HCT116 (cell line): ENCODE data around the gene CDH7. TPM values are rescaled to one million over a fixed set of nuclear protein-coding genes. Genes with fewer than 3 reads are reported as not detected.

ENCODE experiments used
- ATAC-seq: fragments of 200-7000 bp; cut with Tn5 transposase; 2 replicates; pipeline ENCODE4 v1.9.1; 2020; ENCODE audit warnings: mild to moderate bottlenecking, moderate library complexity
- BruUV-seq: library from RNA; stranded (reverse); fragments of 400-500 nt; replicated peaks from 2 replicates; lab custom pipeline; 2021; lab: Mats Ljungman, UMichigan
- CTCF ChIA-PET: fragments of 300-600 bp; sonication (Branson Sonifier 250); formaldehyde crosslinking; loops from one replicate; lab custom pipeline; 2021; ENCODE audit warnings: antibody characterized with exemption; lab: Charles Lee
- POLR2A ChIA-PET: fragments of 300-600, 350-600 bp; sonication (Branson Sonifier 250); formaldehyde crosslinking; loops from one replicate; lab custom pipeline; 2021; ENCODE audit warnings: antibody characterized with exemption; lab: Charles Lee
- RAD21 ChIA-PET, 2 experiments: fragments of 300-600 bp; sonication (Branson Sonifier 250); formaldehyde crosslinking; loops; one replicate each; lab custom pipeline; 2023; ENCODE audit warnings: low total read pairs in 2 of 2; ENCODE audit not compliant: uncharacterized antibody in 2 of 2, unreplicated experiment in 2 of 2, low non-redundant PET in 1 of 2; lab: Charles Lee
- DNase-seq: peaks from one replicate; pipeline ENCODE4 v3.0.0-alpha.2; 2010; ENCODE audit warnings: low read depth, low spot score
- H2AFZ ChIP-seq: fragments of 200-600 bp; shearing (Covaris generic), sonication (generic); 2 replicates; pipeline ENCODE4 v1.6.1; 2017; ENCODE audit warnings: low read depth, mixed run types, mixed read lengths, antibody characterized with exemption, low read length; ENCODE audit not compliant: poor library complexity, severe bottlenecking
- H3K27ac ChIP-seq: 2 replicates; pipeline ENCODE4 v1.5.1; 2012; ENCODE audit warnings: low read depth, low read length
- H3K27me3 ChIP-seq: fragments of 200-600 bp; sonication (generic); 2 replicates; pipeline ENCODE4 v1.6.1; 2016; ENCODE audit warnings: mixed run types, low read length, mixed read lengths; ENCODE audit not compliant: insufficient read depth
- H3K36me3 ChIP-seq, 2 experiments: fragments of 200-500 bp in 1 of 2; fragments of 200-600 bp in 1 of 2; sonication (Bioruptor generic) in 1 of 2; sonication (generic) in 1 of 2; 2 replicates each; pipeline versions ENCODE4 v1.5.1 to v1.6.1; 2014 to 2016; ENCODE audit warnings: low read length in 2 of 2, inconsistent platforms in 1 of 2, mixed read lengths in 1 of 2, mixed run types in 1 of 2; ENCODE audit not compliant: insufficient read depth in 2 of 2, control insufficient read depth in 1 of 2
- H3K4me1 ChIP-seq, 2 experiments: fragments of 200-600 bp in 1 of 2; sonication (generic) in 1 of 2; 2 replicates each; pipeline versions ENCODE4 v1.5.1 to v1.6.1; 2012 to 2017; ENCODE audit warnings: low read length in 2 of 2, inconsistent platforms in 1 of 2, mild to moderate bottlenecking in 1 of 2, mixed read lengths in 1 of 2, mixed run types in 1 of 2, moderate library complexity in 1 of 2; ENCODE audit not compliant: insufficient read depth in 2 of 2, control insufficient read depth in 1 of 2
- H3K4me2 ChIP-seq: fragments of 200-600 bp; sonication (generic); 2 replicates; pipeline ENCODE4 v1.6.1; 2017; ENCODE audit warnings: mixed run types, low read length, mixed read lengths
- H3K4me3 ChIP-seq, 2 experiments: fragments of 200-600 bp in 1 of 2; sonication (generic) in 1 of 2; replicated peaks in 1 of 2; 2 replicates each; pipeline ENCODE4 v1.5.1; 2011 to 2016; ENCODE audit warnings: low read length in 2 of 2, control low read depth in 1 of 2, low read depth in 1 of 2, mild to moderate bottlenecking in 1 of 2, mixed read lengths in 1 of 2, mixed run types in 1 of 2
- H3K79me2 ChIP-seq: fragments of 200-600 bp; sonication (generic); 2 replicates; pipeline ENCODE4 v1.6.1; 2017; ENCODE audit warnings: mild to moderate bottlenecking, mixed run types, low read length, moderate library complexity, mixed read lengths; ENCODE audit not compliant: insufficient read depth
- H3K9ac ChIP-seq: fragments of 200-600 bp; sonication (generic); 2 replicates; pipeline ENCODE4 v1.6.1; 2016; ENCODE audit warnings: low read length, mixed read lengths
- H3K9me2 ChIP-seq: fragments of 200-600 bp; sonication (generic), shearing (Covaris generic); 2 replicates; pipeline ENCODE4 v1.6.1; 2017; ENCODE audit warnings: mixed run types, mild to moderate bottlenecking, moderate library complexity; ENCODE audit not compliant: insufficient read depth
- H3K9me3 ChIP-seq, 2 experiments: fragments of 200-500 bp in 1 of 2; fragments of 200-600 bp in 1 of 2; sonication (Bioruptor generic) in 1 of 2; sonication (generic) in 1 of 2; 2 replicates each; pipeline ENCODE4 v1.6.1; 2014 to 2017; ENCODE audit warnings: low read length in 2 of 2, mixed read lengths in 2 of 2, inconsistent platforms in 1 of 2, low read depth in 1 of 2, mild to moderate bottlenecking in 1 of 2, mixed run types in 1 of 2, moderate library complexity in 1 of 2; ENCODE audit not compliant: control insufficient read depth in 1 of 2, insufficient read depth in 1 of 2
- H4K20me1 ChIP-seq: fragments of 200-600 bp; sonication (generic), shearing (Covaris generic); 2 replicates; pipeline ENCODE4 v1.6.1; 2017; ENCODE audit warnings: mixed run types, mild to moderate bottlenecking, moderate library complexity; ENCODE audit not compliant: insufficient read depth
- CBX3 ChIP-seq: IDR thresholded peaks from 2 replicates; pipeline ENCODE4 v1.6.1; 2012; ENCODE audit warnings: low read depth
- CEBPB ChIP-seq: IDR thresholded peaks from 2 replicates; pipeline ENCODE4 v1.6.1; 2012; ENCODE audit warnings: low read depth
- EGR1 ChIP-seq: IDR thresholded peaks from 2 replicates; pipeline ENCODE4 v1.6.1; 2012; ENCODE audit warnings: low read depth
- EZH2 ChIP-seq: fragments of 200-600 bp; sonication (generic); IDR thresholded peaks from 2 replicates; pipeline ENCODE4 v1.6.1; 2017; ENCODE audit warnings: antibody characterized with exemption, mixed run types
- EZH2phosphoT487 ChIP-seq: fragments of 200-600 bp; IDR thresholded peaks from 2 replicates; pipeline ENCODE4 v1.6.1; 2018; ENCODE audit warnings: antibody characterized with exemption, borderline replicate concordance
- POLR2A ChIP-seq: IDR thresholded peaks from 2 replicates; pipeline ENCODE4 v1.7.0; 2011; ENCODE audit warnings: borderline replicate concordance; ENCODE audit not compliant: insufficient read depth, insufficient read length; ENCODE audit errors: extremely low read depth
- RAD21 ChIP-seq: IDR thresholded peaks from 2 replicates; pipeline ENCODE4 v1.6.1; 2012; ENCODE audit warnings: low read depth, mild to moderate bottlenecking
- SIN3A ChIP-seq: IDR thresholded peaks from 2 replicates; pipeline ENCODE4 v1.6.1; 2012; ENCODE audit warnings: low read depth
- SP1 ChIP-seq: IDR thresholded peaks from 2 replicates; pipeline ENCODE4 v1.6.1; 2012; ENCODE audit warnings: low read depth
- SRF ChIP-seq: IDR thresholded peaks from 2 replicates; pipeline ENCODE4 v1.6.1; 2012; ENCODE audit warnings: low read depth
- TCF7L2 ChIP-seq: IDR thresholded peaks from 2 replicates; pipeline ENCODE4 v1.7.0; 2011; ENCODE audit warnings: borderline replicate concordance, inconsistent platforms; ENCODE audit not compliant: insufficient read depth, insufficient read length; ENCODE audit errors: extremely low read depth
- YY1 ChIP-seq: IDR thresholded peaks from 2 replicates; pipeline ENCODE4 v1.6.1; 2011; ENCODE audit warnings: low read length, low read depth, moderate library complexity, mild to moderate bottlenecking; ENCODE audit not compliant: insufficient replicate concordance; ENCODE audit errors: extremely low read depth
- ZFX ChIP-seq: fragments of 450-650 bp; IDR thresholded peaks from 2 replicates; pipeline ENCODE4 v1.6.1; 2017
- ZNF274 ChIP-seq: fragments of 200-500 bp; sonication (Bioruptor generic); IDR thresholded peaks from 2 replicates; pipeline ENCODE4 v1.6.1; 2014; ENCODE audit warnings: mild to moderate bottlenecking, low read depth, low read length, inconsistent platforms
- intact Hi-C: fragments of 100-400 bp; cut with micrococcal nuclease; formaldehyde crosslinking; loops from 2 replicates; pipeline ENCODE4 v1.10.0; 2022
- total RNA-seq: library from RNA; stranded (reverse); gene quantifications from one replicate; pipeline ENCODE4 v1.2.1, GENCODE V29; 2021; ENCODE audit not compliant: unreplicated experiment
- TF ChIP-seq, protein P1 (sequence below): IDR thresholded peaks from 2 replicates; pipeline ENCODE4 v1.6.1; 2011; ENCODE audit warnings: mild to moderate bottlenecking, low read length, moderate library complexity; ENCODE audit not compliant: insufficient replicate concordance; ENCODE audit errors: extremely low read depth
- TF ChIP-seq, protein P2 (sequence below): IDR thresholded peaks from 2 replicates; pipeline ENCODE4 v1.6.1; 2012
- TF ChIP-seq, protein P3 (sequence below): IDR thresholded peaks from 2 replicates; pipeline ENCODE4 v1.6.1; 2012; ENCODE audit warnings: low read depth
- TF ChIP-seq, protein P4 (sequence below), 3 experiments: fragments of 200-600 bp in 1 of 3; sonication (generic) in 1 of 3; IDR thresholded peaks in 2 of 3; conservative IDR thresholded peaks in 1 of 3; 2 replicates each; pipeline ENCODE4 v1.5.1; 2012 to 2017; ENCODE audit warnings: low read depth in 2 of 3, low read length in 2 of 3, antibody characterized with exemption in 1 of 3, borderline replicate concordance in 1 of 3, control low read depth in 1 of 3, mild to moderate bottlenecking in 1 of 3, mixed read lengths in 1 of 3, mixed run types in 1 of 3, moderate library complexity in 1 of 3; ENCODE audit not compliant: insufficient read depth in 1 of 3
- TF ChIP-seq, protein P5 (sequence below): IDR thresholded peaks from 2 replicates; pipeline ENCODE4 v1.6.1; 2012

Gene CDH7
- total RNA-seq, 1 experiment from 2014 or later, result not detected

DNA sequence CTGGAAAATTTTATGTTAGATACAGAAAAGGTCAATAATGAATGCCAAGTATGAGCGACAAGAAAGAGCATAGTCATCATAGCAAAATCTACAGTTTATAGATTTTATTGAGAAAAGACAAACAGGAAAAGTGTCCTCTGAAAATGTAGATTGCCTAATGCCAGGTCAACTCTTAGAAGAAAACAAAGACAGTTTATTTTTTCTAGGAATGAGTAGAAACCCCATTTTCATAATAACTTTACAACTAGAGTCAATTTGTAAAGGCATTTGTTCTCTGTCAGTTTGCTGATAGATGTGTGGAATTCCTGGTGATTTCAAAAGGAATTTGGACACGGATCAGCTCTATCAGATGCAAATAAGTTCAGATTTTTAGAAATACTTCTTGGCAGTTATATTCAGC, 16.6 kb downstream of the CDH7 start:
- Histone ChIP-seq H3K27ac (no peak overlapping the region), H3K27me3 (no peaks in the 10 kb centered on the region), H3K9ac (no peak overlapping the region), H3K4me1 (no peaks in the 10 kb centered on the region), H3K9me3 (peaks cover 16 to 21% of the 10 kb centered on the region in 2 experiments; a peak in 2 of 4 replicates), H2AFZ (no peak overlapping the region), H3K4me3 (no peak overlapping the region), H4K20me1 (no peaks in the 10 kb centered on the region), H3K36me3 (no peaks in the 10 kb centered on the region), H3K9me2 (no peaks in the 10 kb centered on the region), H3K79me2 (no peaks in the 10 kb centered on the region), H3K4me2 (no peak overlapping the region)
- no TSS peak for BruUV-seq
- intact Hi-C loops, result no loop called here
- DNase-seq (no peak), ATAC-seq (no peak)
- CTCF ChIA-PET, result no interaction called here
- no peak for TF ChIP-seq POLR2A
- TF ChIP-seq, protein P1, sequence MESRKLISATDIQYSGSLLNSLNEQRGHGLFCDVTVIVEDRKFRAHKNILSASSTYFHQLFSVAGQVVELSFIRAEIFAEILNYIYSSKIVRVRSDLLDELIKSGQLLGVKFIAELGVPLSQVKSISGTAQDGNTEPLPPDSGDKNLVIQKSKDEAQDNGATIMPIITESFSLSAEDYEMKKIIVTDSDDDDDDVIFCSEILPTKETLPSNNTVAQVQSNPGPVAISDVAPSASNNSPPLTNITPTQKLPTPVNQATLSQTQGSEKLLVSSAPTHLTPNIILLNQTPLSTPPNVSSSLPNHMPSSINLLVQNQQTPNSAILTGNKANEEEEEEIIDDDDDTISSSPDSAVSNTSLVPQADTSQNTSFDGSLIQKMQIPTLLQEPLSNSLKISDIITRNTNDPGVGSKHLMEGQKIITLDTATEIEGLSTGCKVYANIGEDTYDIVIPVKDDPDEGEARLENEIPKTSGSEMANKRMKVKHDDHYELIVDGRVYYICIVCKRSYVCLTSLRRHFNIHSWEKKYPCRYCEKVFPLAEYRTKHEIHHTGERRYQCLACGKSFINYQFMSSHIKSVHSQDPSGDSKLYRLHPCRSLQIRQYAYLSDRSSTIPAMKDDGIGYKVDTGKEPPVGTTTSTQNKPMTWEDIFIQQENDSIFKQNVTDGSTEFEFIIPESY, result no peak
- TF ChIP-seq, protein P2, sequence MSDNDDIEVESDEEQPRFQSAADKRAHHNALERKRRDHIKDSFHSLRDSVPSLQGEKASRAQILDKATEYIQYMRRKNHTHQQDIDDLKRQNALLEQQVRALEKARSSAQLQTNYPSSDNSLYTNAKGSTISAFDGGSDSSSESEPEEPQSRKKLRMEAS, result no peak
- TF ChIP-seq SRF, result no peak
- no peak for TF ChIP-seq SP1
- TF ChIP-seq EZH2, result no peak
- TF ChIP-seq, protein P3, sequence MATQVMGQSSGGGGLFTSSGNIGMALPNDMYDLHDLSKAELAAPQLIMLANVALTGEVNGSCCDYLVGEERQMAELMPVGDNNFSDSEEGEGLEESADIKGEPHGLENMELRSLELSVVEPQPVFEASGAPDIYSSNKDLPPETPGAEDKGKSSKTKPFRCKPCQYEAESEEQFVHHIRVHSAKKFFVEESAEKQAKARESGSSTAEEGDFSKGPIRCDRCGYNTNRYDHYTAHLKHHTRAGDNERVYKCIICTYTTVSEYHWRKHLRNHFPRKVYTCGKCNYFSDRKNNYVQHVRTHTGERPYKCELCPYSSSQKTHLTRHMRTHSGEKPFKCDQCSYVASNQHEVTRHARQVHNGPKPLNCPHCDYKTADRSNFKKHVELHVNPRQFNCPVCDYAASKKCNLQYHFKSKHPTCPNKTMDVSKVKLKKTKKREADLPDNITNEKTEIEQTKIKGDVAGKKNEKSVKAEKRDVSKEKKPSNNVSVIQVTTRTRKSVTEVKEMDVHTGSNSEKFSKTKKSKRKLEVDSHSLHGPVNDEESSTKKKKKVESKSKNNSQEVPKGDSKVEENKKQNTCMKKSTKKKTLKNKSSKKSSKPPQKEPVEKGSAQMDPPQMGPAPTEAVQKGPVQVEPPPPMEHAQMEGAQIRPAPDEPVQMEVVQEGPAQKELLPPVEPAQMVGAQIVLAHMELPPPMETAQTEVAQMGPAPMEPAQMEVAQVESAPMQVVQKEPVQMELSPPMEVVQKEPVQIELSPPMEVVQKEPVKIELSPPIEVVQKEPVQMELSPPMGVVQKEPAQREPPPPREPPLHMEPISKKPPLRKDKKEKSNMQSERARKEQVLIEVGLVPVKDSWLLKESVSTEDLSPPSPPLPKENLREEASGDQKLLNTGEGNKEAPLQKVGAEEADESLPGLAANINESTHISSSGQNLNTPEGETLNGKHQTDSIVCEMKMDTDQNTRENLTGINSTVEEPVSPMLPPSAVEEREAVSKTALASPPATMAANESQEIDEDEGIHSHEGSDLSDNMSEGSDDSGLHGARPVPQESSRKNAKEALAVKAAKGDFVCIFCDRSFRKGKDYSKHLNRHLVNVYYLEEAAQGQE, result no peak
- no peak for TF ChIP-seq CEBPB
- no peak for TF ChIP-seq SIN3A
- no peak for TF ChIP-seq EZH2phosphoT487
- no peak for TF ChIP-seq EGR1
- no peak for TF ChIP-seq TCF7L2
- no peak for TF ChIP-seq ZNF274
- TF ChIP-seq ZFX, result no peak
- TF ChIP-seq, protein P4, sequence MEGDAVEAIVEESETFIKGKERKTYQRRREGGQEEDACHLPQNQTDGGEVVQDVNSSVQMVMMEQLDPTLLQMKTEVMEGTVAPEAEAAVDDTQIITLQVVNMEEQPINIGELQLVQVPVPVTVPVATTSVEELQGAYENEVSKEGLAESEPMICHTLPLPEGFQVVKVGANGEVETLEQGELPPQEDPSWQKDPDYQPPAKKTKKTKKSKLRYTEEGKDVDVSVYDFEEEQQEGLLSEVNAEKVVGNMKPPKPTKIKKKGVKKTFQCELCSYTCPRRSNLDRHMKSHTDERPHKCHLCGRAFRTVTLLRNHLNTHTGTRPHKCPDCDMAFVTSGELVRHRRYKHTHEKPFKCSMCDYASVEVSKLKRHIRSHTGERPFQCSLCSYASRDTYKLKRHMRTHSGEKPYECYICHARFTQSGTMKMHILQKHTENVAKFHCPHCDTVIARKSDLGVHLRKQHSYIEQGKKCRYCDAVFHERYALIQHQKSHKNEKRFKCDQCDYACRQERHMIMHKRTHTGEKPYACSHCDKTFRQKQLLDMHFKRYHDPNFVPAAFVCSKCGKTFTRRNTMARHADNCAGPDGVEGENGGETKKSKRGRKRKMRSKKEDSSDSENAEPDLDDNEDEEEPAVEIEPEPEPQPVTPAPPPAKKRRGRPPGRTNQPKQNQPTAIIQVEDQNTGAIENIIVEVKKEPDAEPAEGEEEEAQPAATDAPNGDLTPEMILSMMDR (IDR thresholded peaks at IDR 0.05 in 2 of 3, conservative IDR thresholded peaks at IDR 0.05 in 1 of 3; ENCODE audit: borderline replicate concordance in 1 of 3, insufficient read depth in 1 of 3, low read depth in 2 of 3, low read length in 2 of 3), result no peak
- TF ChIP-seq, protein P5, sequence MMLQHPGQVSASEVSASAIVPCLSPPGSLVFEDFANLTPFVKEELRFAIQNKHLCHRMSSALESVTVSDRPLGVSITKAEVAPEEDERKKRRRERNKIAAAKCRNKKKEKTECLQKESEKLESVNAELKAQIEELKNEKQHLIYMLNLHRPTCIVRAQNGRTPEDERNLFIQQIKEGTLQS, result no peak
- TF ChIP-seq CBX3, result no peak
- TF ChIP-seq YY1, result no peak
- TF ChIP-seq RAD21, result no peak
- POLR2A ChIA-PET, result no interaction called here
- RAD21 ChIA-PET, result no interaction called here
